Mesothelial cell of epicardium (in vitro differentiated cells): ENCODE measurements around the gene SAMD14. TPM values are rescaled to one million over a fixed set of nuclear protein-coding genes. Genes with fewer than 3 reads are reported as not detected.

Experiments used
- DNase-seq, 2 experiments: peaks; one replicate each; pipeline ENCODE4 v3.0.0; 2021; ENCODE audit warnings: low spot score in 2 of 2; ENCODE audit not compliant: unreplicated experiment in 2 of 2
- H3K27ac Mint-ChIP-seq: 2 replicates; pipeline ENCODE4 v1.8.0; 2021; ENCODE audit warnings: mixed read lengths
- H3K27me3 Mint-ChIP-seq: 2 replicates; pipeline ENCODE4 v1.8.0; 2021; ENCODE audit warnings: low read depth, mixed read lengths
- H3K36me3 Mint-ChIP-seq: 2 replicates; pipeline ENCODE4 v1.8.0; 2021; ENCODE audit warnings: mixed read lengths
- H3K4me1 Mint-ChIP-seq: 2 replicates; pipeline ENCODE4 v1.8.0; 2021; ENCODE audit warnings: mixed read lengths
- H3K4me3 Mint-ChIP-seq: 2 replicates; pipeline ENCODE4 v1.8.0; 2021; ENCODE audit warnings: mild to moderate bottlenecking, moderate library complexity, mixed read lengths
- H3K9me3 Mint-ChIP-seq: 2 replicates; pipeline ENCODE4 v1.8.0; 2021; ENCODE audit warnings: mixed read lengths
- total RNA-seq: library from RNA; stranded (reverse); gene quantifications from 3 replicates; pipeline ENCODE4 v1.2.1, GENCODE V29; 2021
- TF ChIP-seq, protein P1 (sequence below): fragments of 200-600 bp; sonication (generic); IDR thresholded peaks from one replicate; pipeline ENCODE4 v1.5.0; 2021; ENCODE audit warnings: antibody characterized with exemption; ENCODE audit not compliant: unreplicated experiment

The SAMD14 gene
- total RNA-seq, 1 donor from 2014 or later: 19.4 TPM

DNA sequence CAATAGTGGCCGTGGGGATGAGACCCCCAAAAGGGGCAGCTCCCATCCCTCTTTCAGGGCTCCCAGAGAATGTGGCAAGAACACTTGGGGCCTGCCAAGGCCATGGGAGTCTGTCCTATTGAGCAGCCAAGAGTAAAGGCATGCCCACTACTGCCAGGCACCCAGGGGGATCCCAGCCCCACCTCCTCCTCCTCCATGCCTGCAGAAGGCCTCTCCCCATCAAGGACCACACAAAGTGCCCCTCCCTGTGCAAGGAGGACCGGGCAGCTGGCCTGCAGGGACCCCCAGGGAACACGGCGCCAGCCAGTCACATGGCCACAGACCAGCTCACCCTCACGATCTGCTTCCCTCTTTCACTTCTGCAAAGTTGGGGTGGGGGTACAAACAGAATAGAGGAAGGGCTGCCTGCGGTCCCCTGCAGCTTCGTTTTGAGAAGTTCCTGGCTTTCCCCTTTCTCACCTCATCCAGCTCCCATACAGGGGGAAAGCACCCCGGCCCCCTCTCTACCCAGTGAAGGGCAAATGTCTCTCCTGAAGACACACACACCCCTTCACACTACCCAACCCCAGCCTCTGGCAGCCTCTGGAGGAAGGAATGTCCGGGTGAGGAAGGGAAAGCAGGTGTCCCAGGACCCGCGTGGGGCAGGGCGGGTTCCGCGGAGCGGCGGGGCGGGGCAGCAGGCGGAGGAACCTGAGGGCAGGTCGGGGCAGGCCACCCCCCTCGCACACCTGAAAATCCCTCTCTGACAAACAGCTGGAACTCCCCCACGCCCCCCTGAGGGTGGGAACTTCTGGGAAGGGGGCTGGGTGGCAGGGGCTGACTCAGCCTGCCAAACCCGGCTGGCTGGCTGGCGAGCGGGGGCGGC is 18.5 kb upstream of the SAMD14 start:
- Mint-ChIP-seq H3K4me3 (peak overlapping the region; percentile 74), H3K4me1 (peaks cover 35% of the 10 kb centered on the region), H3K9me3 (no peaks in the 10 kb centered on the region), H3K27ac (peak overlapping the region; percentile 77), H3K36me3 (peaks cover 7% of the 10 kb centered on the region), H3K27me3 (no peaks in the 10 kb centered on the region)
- DNase-seq: peak in 1 of 2 experiments; percentile 56
- TF ChIP-seq, protein P1, sequence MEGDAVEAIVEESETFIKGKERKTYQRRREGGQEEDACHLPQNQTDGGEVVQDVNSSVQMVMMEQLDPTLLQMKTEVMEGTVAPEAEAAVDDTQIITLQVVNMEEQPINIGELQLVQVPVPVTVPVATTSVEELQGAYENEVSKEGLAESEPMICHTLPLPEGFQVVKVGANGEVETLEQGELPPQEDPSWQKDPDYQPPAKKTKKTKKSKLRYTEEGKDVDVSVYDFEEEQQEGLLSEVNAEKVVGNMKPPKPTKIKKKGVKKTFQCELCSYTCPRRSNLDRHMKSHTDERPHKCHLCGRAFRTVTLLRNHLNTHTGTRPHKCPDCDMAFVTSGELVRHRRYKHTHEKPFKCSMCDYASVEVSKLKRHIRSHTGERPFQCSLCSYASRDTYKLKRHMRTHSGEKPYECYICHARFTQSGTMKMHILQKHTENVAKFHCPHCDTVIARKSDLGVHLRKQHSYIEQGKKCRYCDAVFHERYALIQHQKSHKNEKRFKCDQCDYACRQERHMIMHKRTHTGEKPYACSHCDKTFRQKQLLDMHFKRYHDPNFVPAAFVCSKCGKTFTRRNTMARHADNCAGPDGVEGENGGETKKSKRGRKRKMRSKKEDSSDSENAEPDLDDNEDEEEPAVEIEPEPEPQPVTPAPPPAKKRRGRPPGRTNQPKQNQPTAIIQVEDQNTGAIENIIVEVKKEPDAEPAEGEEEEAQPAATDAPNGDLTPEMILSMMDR: no peak

GRCh38 chr17:50147841-50148225 is 17.9 kb upstream of the SAMD14 start:
- peak overlapping the region; percentile 69 for H3K27ac Mint-ChIP-seq
- TF ChIP-seq, protein P1: no peak
- peaks cover 10% of the 10 kb centered on the region for H3K36me3 Mint-ChIP-seq
- no peak for DNase-seq
- no peaks in the 10 kb centered on the region for H3K27me3 Mint-ChIP-seq
- H3K4me3 Mint-ChIP-seq: peak overlapping the region; percentile 74
- H3K9me3 Mint-ChIP-seq: no peaks in the 10 kb centered on the region
- H3K4me1 Mint-ChIP-seq: peaks cover 35% of the 10 kb centered on the region

GRCh38 chr17:50146927-50147665 is 17.1 kb upstream of the SAMD14 start:
- Mint-ChIP-seq H3K27me3 (no peaks in the 10 kb centered on the region), H3K27ac (peak overlapping the region; percentile 80), H3K4me3 (peak overlapping the region; percentile 74), H3K9me3 (no peaks in the 10 kb centered on the region), H3K4me1 (peaks cover 30% of the 10 kb centered on the region), H3K36me3 (peaks cover 18% of the 10 kb centered on the region)
- no peak for DNase-seq
- TF ChIP-seq, protein P1: no peak

DNA sequence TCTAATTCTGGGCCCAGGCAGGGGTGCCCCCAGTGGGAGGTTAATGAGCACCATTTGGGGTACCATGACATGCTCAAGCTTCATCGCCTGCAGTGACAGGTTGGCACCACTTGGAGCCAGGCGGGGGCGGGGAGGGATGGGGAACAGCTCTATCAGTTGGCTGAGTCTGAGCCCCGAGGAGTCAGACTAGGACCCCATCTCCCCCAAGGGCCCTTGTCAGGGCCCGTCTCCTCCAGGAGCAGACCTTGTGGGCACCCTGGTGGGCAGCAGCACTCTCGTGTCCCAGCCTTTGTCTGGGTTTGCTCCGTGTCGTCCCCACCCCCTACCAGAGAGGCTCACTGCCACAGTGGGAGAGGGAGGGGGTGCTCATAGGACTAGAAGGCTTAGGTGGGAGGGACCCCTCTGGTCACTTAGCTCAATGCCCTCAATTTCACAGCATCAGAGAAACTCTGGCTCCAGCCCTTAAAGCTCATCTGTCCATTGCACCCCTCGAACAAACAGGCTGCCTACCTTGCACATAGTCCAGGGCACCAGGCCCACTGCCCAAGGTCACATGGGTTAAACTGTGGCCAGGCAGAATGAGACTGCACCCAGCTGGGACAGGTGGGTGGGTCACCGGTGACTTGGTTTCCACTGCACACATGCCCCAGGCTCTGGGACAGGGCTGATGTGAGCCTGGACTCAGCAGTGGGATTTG is 16.4 kb upstream of the SAMD14 start:
- Mint-ChIP-seq H3K4me1 (peaks cover 26% of the 10 kb centered on the region), H3K9me3 (no peaks in the 10 kb centered on the region), H3K27me3 (no peaks in the 10 kb centered on the region), H3K4me3 (no peak overlapping the region), H3K36me3 (peaks cover 25% of the 10 kb centered on the region), H3K27ac (no peak overlapping the region)
- TF ChIP-seq, protein P1: no peak
- DNase-seq: no peak

GRCh38 chr17:50145532-50146229 is 15.7 kb upstream of the SAMD14 start:
- DNase-seq: no peak
- TF ChIP-seq, protein P1: no peak
- Mint-ChIP-seq H3K27ac (no peak overlapping the region), H3K4me3 (no peak overlapping the region), H3K36me3 (peaks cover 30% of the 10 kb centered on the region), H3K27me3 (no peaks in the 10 kb centered on the region), H3K9me3 (no peaks in the 10 kb centered on the region), H3K4me1 (peaks cover 26% of the 10 kb centered on the region)
